ENCODE data around the gene SKA1.
"Not testable (repeated sequence)": the region's sequence is repeated elsewhere in the genome, so short reads cannot be mapped to it uniquely, and the experiment has no call there.

The SKA1 gene

GRCh38 chr18:50427896-50428295 is 53.0 kb downstream of the SKA1 start:
- DNase-seq (ENCODE audit: low read depth) = peak; percentile 55
- H3K4me3 ChIP-seq (ENCODE audit: low read depth, low read length) = no peak overlapping the region
- TF ChIP-seq CTCF (IDR thresholded peaks at IDR 0.05; ENCODE audit: low read depth, low read length) (no peak), MYC (IDR thresholded peaks at IDR 0.05; ENCODE audit: low read depth, low read length) (no peak), MAX (IDR thresholded peaks at IDR 0.05; ENCODE audit: low read depth, low read length) (no peak), POLR2A (IDR thresholded peaks at IDR 0.05; ENCODE audit: extremely low read depth, insufficient read length) (no peak)

- no peak for TF ChIP-seq MAX (IDR thresholded peaks at IDR 0.05; ENCODE audit: low read depth, low read length)
- no peak for TF ChIP-seq POLR2A (IDR thresholded peaks at IDR 0.05; ENCODE audit: extremely low read depth, insufficient read length)
- TF ChIP-seq MYC (IDR thresholded peaks at IDR 0.05; ENCODE audit: low read depth, low read length) = no peak
- TF ChIP-seq CTCF (IDR thresholded peaks at IDR 0.05; ENCODE audit: low read depth, low read length) = no peak
- peak; percentile 41 for DNase-seq (ENCODE audit: low read depth)
- H3K4me3 ChIP-seq (ENCODE audit: low read depth, low read length) = no peak overlapping the region
Measured at GRCh38 chr18:50428531-50429206, 53.8 kb downstream of the SKA1 start.

- TF ChIP-seq POLR2A (IDR thresholded peaks at IDR 0.05; ENCODE audit: extremely low read depth, insufficient read length) (no peak), MAX (IDR thresholded peaks at IDR 0.05; ENCODE audit: low read depth, low read length) (no peak), MYC (IDR thresholded peaks at IDR 0.05; ENCODE audit: low read depth, low read length) (no peak), CTCF (IDR thresholded peaks at IDR 0.05; ENCODE audit: low read depth, low read length) (peak; percentile 29)
- H3K4me3 ChIP-seq (ENCODE audit: low read depth, low read length) = no peak overlapping the region
- peak; percentile 34 for DNase-seq (ENCODE audit: low read depth)
Measured at GRCh38 chr18:50429207-50429948, 54.5 kb downstream of the SKA1 start.

GRCh38 chr18:50432915-50433314 is 58.1 kb downstream of the SKA1 start:
- no peak for DNase-seq (ENCODE audit: low read depth)
- no peak overlapping the region for H3K4me3 ChIP-seq (ENCODE audit: low read depth, low read length)
- TF ChIP-seq POLR2A (IDR thresholded peaks at IDR 0.05; ENCODE audit: extremely low read depth, insufficient read length) (no peak), MAX (IDR thresholded peaks at IDR 0.05; ENCODE audit: low read depth, low read length) (no peak), CTCF (IDR thresholded peaks at IDR 0.05; ENCODE audit: low read depth, low read length) (no peak), MYC (IDR thresholded peaks at IDR 0.05; ENCODE audit: low read depth, low read length) (no peak)

GRCh38 chr18:50436742-50437141 is 61.9 kb downstream of the SKA1 start:
- DNase-seq (ENCODE audit: low read depth); H3K4me3 ChIP-seq (ENCODE audit: low read depth, low read length): not testable (repeated sequence)

GRCh38 chr18:50439460-50440015 is 64.7 kb downstream of the SKA1 start:
- TF ChIP-seq CTCF (IDR thresholded peaks at IDR 0.05; ENCODE audit: low read depth, low read length) (no peak), POLR2A (IDR thresholded peaks at IDR 0.05; ENCODE audit: extremely low read depth, insufficient read length) (no peak), MYC (IDR thresholded peaks at IDR 0.05; ENCODE audit: low read depth, low read length) (no peak), MAX (IDR thresholded peaks at IDR 0.05; ENCODE audit: low read depth, low read length) (no peak)
- DNase-seq (ENCODE audit: low read depth) = no peak
- H3K4me3 ChIP-seq (ENCODE audit: low read depth, low read length) = no peak overlapping the region
